ENCODE measurements around the gene SLTM. TPM values are rescaled to one million over a fixed set of nuclear protein-coding genes. Genes with fewer than 3 reads are reported as not detected.

Gene SLTM
- total RNA-seq, result 46.8 and 126 TPM in 2 replicates

DNA sequence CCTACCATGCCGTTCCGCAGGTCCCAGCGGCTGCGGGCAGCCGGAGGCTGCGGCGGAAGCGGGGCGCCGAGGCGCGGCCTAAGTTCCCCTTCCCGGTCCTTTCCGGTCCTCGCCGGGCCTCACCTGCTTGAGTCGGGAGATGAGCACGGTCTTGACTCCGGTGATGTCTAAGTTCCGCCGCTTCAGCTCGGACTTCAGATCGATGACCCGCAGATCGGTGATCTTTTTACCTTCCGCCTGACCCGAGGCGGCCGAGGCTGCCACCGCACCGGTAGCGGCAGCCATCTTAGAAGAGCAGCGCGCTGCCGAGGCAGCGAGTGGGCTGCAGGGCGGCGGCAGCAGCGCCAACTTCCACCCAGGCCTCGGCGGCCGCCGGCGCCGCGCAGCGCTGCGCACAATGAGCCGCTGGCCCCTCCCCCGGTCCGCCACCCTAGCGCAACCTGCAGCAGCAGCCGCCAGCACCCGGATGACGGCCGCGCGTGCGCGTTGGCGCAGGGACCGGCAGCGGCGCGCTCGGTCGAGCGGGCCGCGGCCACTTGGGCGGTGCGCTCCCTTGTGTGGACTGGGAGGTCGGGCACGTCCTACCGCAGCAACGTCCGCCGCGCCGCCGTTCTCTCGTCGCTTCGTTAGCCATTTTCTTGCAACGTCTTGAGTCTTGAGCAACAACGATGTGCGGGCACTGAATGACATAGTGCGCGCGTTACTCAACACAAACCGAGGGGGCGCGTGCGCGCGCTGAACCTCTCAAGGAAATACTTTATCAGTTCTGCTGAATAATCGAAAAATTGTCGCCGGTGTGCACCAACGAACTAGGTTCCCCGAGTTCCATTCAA, at the start of gene SLTM:
Gene SLTM (minus strand): TSS at position 399 of the 833 bp plus-strand sequence. CDS start 114 bp downstream, at position 285.

Other genes starting within 250 kb of the SLTM start
- 94.7 and 345 TPM in 2 replicates for gene ADAM10, start 184.0 kb downstream of the SLTM start, total RNA-seq
- gene MINDY2, start 162.4 kb downstream of the SLTM start, total RNA-seq, result 12.0 and 13.8 TPM in 2 replicates
- 14.7 and 37.1 TPM in 2 replicates for gene RNF111, start 54.0 kb upstream of the SLTM start, total RNA-seq
- gene CCNB2, start 171.5 kb upstream of the SLTM start, total RNA-seq, result 18.7 and 31.2 TPM in 2 replicates